ENCODE measurements around the gene ANKRD10.
"Not testable (repeated sequence)": the region's sequence is repeated elsewhere in the genome, so short reads cannot be mapped to it uniquely, and the experiment has no call there.

ANKRD10 gene

GRCh38 chr13:110957181-110957884 is 42.5 kb upstream of the ANKRD10 start:
- peak; percentile 14; the same call in 1 of the 2 replicates for TF ChIP-seq CTCF (conservative IDR thresholded peaks at IDR 0.05; ENCODE audit: low read length)
- no peak overlapping the region for H3K4me3 ChIP-seq (ENCODE audit: low read length)
- DNase-seq (ENCODE audit: low read depth): no peak

DNA sequence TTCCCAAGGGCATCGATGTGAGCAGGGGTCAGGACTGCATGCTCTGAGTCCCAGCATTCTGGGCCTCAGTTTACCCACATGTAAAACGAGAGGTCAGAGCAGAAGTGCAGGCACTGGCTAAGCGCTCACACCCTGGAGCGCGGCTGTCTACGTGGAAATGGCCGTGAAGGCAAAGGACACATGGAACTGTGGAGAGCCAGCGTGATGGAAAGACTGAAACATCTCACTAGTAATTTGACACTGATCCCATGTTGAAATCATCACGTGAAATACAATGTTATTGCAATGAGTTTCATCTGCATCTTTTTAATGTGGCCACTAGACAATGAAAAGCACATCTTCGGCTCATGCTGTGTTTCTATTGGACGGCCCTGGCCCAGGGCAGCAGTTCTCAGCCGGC is 41.3 kb upstream of the ANKRD10 start:
- DNase-seq (ENCODE audit: low read depth): peak; percentile 55
- H3K4me3 ChIP-seq (ENCODE audit: low read length): not testable (repeated sequence)

GRCh38 chr13:110955608-110956007 is 40.7 kb upstream of the ANKRD10 start:
- not testable (repeated sequence) for DNase-seq (ENCODE audit: low read depth); H3K4me3 ChIP-seq (ENCODE audit: low read length)

GRCh38 chr13:110955072-110955503 is 40.2 kb upstream of the ANKRD10 start:
- DNase-seq (ENCODE audit: low read depth): peak; percentile 93
- not testable (repeated sequence) for H3K4me3 ChIP-seq (ENCODE audit: low read length)

GRCh38 chr13:110954533-110954920 is 39.7 kb upstream of the ANKRD10 start:
- H3K4me3 ChIP-seq (ENCODE audit: low read length); DNase-seq (ENCODE audit: low read depth): not testable (repeated sequence)

- no peak for TF ChIP-seq CTCF (conservative IDR thresholded peaks at IDR 0.05; ENCODE audit: low read length)
- DNase-seq (ENCODE audit: low read depth): no peak
- H3K4me3 ChIP-seq (ENCODE audit: low read length): no peak overlapping the region
Measured at GRCh38 chr13:110953833-110954532, 39.1 kb upstream of the ANKRD10 start.

DNA sequence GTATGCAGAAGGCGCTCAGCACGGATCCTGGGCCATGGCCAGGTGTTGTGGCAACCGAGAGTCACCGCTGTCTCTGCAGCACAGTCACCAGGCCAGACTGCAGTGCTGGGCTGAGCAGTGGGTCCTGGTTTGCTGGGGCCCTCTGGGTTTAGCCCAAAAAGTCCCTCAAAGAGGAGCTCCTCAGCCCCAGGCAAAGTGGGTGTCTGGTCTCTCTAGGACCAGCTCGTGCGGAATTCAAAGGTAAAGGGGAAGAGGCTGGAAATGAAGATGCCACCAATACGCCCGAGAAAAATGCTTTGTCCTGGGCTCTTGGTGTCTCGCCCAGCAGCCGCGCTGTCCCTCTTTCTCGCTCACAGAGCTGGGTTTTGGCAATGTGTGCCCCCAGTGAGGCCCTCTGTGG is 38.5 kb upstream of the ANKRD10 start:
- no peak for TF ChIP-seq CTCF (conservative IDR thresholded peaks at IDR 0.05; ENCODE audit: low read length)
- H3K4me3 ChIP-seq (ENCODE audit: low read length): no peak overlapping the region
- no peak for DNase-seq (ENCODE audit: low read depth)

DNA sequence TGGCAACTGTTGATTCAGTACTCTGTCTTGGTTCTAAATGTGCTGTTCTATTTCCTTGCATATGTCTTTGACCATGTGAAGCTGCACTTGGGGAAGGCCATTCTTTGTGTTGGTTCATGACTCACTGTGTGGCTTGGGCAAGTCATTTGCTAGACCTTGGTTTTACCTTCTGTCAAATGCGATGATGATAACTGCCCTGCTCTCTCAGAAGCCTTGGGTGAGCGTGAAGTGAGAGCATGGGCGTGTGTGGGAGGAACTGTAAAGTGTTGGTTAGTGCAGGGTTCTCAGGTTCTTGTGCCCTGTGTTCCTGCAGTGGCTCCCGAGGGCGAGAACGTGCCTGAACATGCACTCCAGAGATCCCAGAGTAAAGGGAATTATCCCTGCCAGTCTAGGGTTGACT is 37.3 kb upstream of the ANKRD10 start:
- DNase-seq (ENCODE audit: low read depth): not testable (repeated sequence)

GRCh38 chr13:110950819-110951570 is 36.1 kb upstream of the ANKRD10 start:
- no peak for TF ChIP-seq CTCF (conservative IDR thresholded peaks at IDR 0.05; ENCODE audit: low read length)
- H3K4me3 ChIP-seq (ENCODE audit: low read length): no peak overlapping the region
- no peak for DNase-seq (ENCODE audit: low read depth)

More for the DNA sequence above, 37.3 kb upstream of the ANKRD10 start:
- not testable (repeated sequence) for H3K4me3 ChIP-seq (ENCODE audit: low read length)
